Measurements from ENCODE around the gene STAT5A. TPM values are rescaled to one million over a fixed set of nuclear protein-coding genes. Genes with fewer than 3 reads are reported as not detected.

STAT5A gene
- total RNA-seq, 1 experiment from 2014 or later = 0.91 TPM

GRCh38 chr17:42286411-42287221 lies 1.7 kb upstream of the STAT5A start:
- no peaks in the 10 kb centered on the region for H3K4me1 ChIP-seq (ENCODE audit: control insufficient read depth in 1 of 2, insufficient read depth in 2 of 2, low read length in 2 of 2)
- H3K9me3 ChIP-seq (ENCODE audit: control insufficient read depth in 1 of 2, insufficient read depth in 1 of 2, low read depth in 1 of 2, low read length in 2 of 2) = no peaks in the 10 kb centered on the region
- BruUV-seq (replicated peaks) = no TSS peak
- no peak overlapping the region for H3K4me2 ChIP-seq (ENCODE audit: low read length)
- no peaks in the 10 kb centered on the region for H3K9me2 ChIP-seq (ENCODE audit: insufficient read depth)
- ChIA-PET RAD21 (ENCODE audit: low non-redundant PET in 1 of 2, low total read pairs in 2 of 2, uncharacterized antibody in 2 of 2, unreplicated experiment in 2 of 2) (no interaction called here), POLR2A (interaction anchor here (0.8 kb wide), 1 partner anchor 9 kb away, joined by 3 read pairs; no protein-coding TSS in a partner anchor), CTCF (no interaction called here)
- H3K27ac ChIP-seq (ENCODE audit: low read depth, low read length) = no peak overlapping the region
- H3K36me3 ChIP-seq (ENCODE audit: control insufficient read depth in 1 of 2, insufficient read depth in 2 of 2, low read length in 2 of 2) = no peaks in the 10 kb centered on the region
- H3K79me2 ChIP-seq (ENCODE audit: insufficient read depth, low read length) = no peaks in the 10 kb centered on the region
- intact Hi-C loops (cut with micrococcal nuclease) = no loop called here
- H4K20me1 ChIP-seq (ENCODE audit: insufficient read depth) = no peaks in the 10 kb centered on the region
- H3K9ac ChIP-seq (ENCODE audit: low read length) = no peak overlapping the region
- TF ChIP-seq FOSL1 (IDR thresholded peaks at IDR 0.05; ENCODE audit: low read depth) = no peak
- TF ChIP-seq RAD21 (IDR thresholded peaks at IDR 0.05; ENCODE audit: low read depth) = no peak
- no peak for TF ChIP-seq ELF1 (IDR thresholded peaks at IDR 0.05; ENCODE audit: borderline replicate concordance, low read depth)
- TF ChIP-seq SRF (IDR thresholded peaks at IDR 0.05; ENCODE audit: low read depth) = no peak
- TF ChIP-seq ZNF274 (IDR thresholded peaks at IDR 0.05; ENCODE audit: low read depth, low read length) = no peak
- no peak for TF ChIP-seq CBX3 (IDR thresholded peaks at IDR 0.05; ENCODE audit: low read depth)
- no peak for TF ChIP-seq MAX (IDR thresholded peaks at IDR 0.05)
- no peak for TF ChIP-seq EZH2phosphoT487 (IDR thresholded peaks at IDR 0.05; ENCODE audit: borderline replicate concordance)
- TF ChIP-seq JUND (IDR thresholded peaks at IDR 0.05) = no peak
- no peak for TF ChIP-seq CEBPB (IDR thresholded peaks at IDR 0.05; ENCODE audit: low read depth)
- TF ChIP-seq EZH2 (IDR thresholded peaks at IDR 0.05) = no peak
- H3K27me3 ChIP-seq (ENCODE audit: insufficient read depth, low read length) = no peaks in the 10 kb centered on the region
- no peak for ATAC-seq
- no peak overlapping the region for H3K4me3 ChIP-seq (replicated peaks in 1 of 2; ENCODE audit: low read depth in 1 of 2, low read length in 2 of 2)
- no peak for DNase-seq (ENCODE audit: low read depth, low spot score)
- H2AFZ ChIP-seq (ENCODE audit: low read depth, low read length, poor library complexity, severe bottlenecking) = no peak overlapping the region
